Tibial nerve (tissue), 4 donors: ENCODE results near the gene HIRIP3.

Source experiments
- CTCF ChIP-seq, 5 experiments: fragments of 200-600 bp in 3 of 5; fragments of 450-650 bp in 2 of 5; sonication (generic) in 3 of 5; IDR thresholded peaks; one replicate each; pipeline ENCODE4 v1.5.1; 2016 to 2019; ENCODE audit warnings: antibody characterized with exemption in 5 of 5, mild to moderate bottlenecking in 3 of 5, moderate library complexity in 2 of 5
- EP300 ChIP-seq, 2 donors: sonication (generic); formaldehyde crosslinking; IDR thresholded peaks; one replicate each; pipeline ENCODE4 v1.6.1; 2017; ENCODE audit warnings: antibody characterized with exemption in 2 of 2, mild to moderate bottlenecking in 1 of 2
- POLR2A ChIP-seq, 2 donors: fragments of 450-650 bp; IDR thresholded peaks; one replicate each; pipeline ENCODE4 v1.6.1; 2017; ENCODE audit warnings: antibody characterized with exemption in 2 of 2, mild to moderate bottlenecking in 2 of 2, moderate library complexity in 2 of 2

DNA sequence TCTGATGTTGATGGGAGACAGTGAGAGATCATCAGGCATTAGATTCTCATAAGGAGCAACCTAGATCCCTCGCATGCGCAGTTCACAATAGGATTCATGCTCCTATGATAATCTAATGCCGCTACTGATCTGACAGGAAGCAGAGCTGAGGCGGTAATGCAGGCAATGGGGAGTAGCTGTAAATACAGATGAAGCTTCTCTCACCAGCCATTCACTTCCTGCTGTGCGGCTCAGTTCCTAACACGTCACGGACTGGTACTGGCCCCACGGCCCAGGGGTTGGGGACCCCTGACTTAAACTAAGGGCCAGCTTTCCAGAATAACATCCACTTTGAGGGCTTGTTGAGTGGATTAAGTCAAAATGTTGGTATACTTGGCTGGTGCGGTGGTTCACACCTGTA is 36.1 kb downstream of the HIRIP3 start:
- no peak for TF ChIP-seq EP300 (IDR thresholded peaks at IDR 0.05)
- TF ChIP-seq CTCF (IDR thresholded peaks at IDR 0.05) = no peak
- TF ChIP-seq POLR2A (IDR thresholded peaks at IDR 0.05) = no peak
